Panc1 (cell line): ENCODE results near the gene PDCL3.

Experiments
- CTCF ChIP-seq: fragments of 450-650 bp; IDR thresholded peaks from 2 replicates; pipeline ENCODE4 v1.5.1; 2017; ENCODE audit warnings: mild to moderate bottlenecking
- POLR2AphosphoS5 ChIP-seq: IDR thresholded peaks from 2 replicates; pipeline ENCODE4 v1.6.1; 2012; ENCODE audit warnings: mild to moderate bottlenecking, low read depth, low read length, moderate library complexity
- REST ChIP-seq, 2 experiments: IDR thresholded peaks; 2 replicates each; pipeline ENCODE4 v1.6.1; 2011 to 2012; ENCODE audit warnings: low read depth in 2 of 2, control low read depth in 1 of 2, low read length in 1 of 2, mild to moderate bottlenecking in 1 of 2, moderate library complexity in 1 of 2; ENCODE audit not compliant: insufficient read depth in 1 of 2
- SIN3A ChIP-seq: IDR thresholded peaks from 2 replicates; pipeline ENCODE4 v1.6.1; 2012; ENCODE audit warnings: low read depth, mild to moderate bottlenecking, low read length, moderate library complexity, borderline replicate concordance; ENCODE audit not compliant: insufficient read depth
- TCF7L2 ChIP-seq: IDR thresholded peaks from 2 replicates; pipeline ENCODE4 v1.6.1; 2011; ENCODE audit warnings: mild to moderate bottlenecking, low read depth, low read length, inconsistent platforms

- TF ChIP-seq CTCF, result no peak
- no peak for TF ChIP-seq POLR2AphosphoS5
- TF ChIP-seq SIN3A, result no peak
- no peak for TF ChIP-seq REST (IDR thresholded peaks at IDR 0.05; ENCODE audit: insufficient read depth in 1 of 2, low read depth in 2 of 2, low read length in 1 of 2)
- no peak for TF ChIP-seq TCF7L2
These were observed 17.7 kb upstream of the PDCL3 start for GRCh38 chr2:100544911-100545596.
